Hematopoietic multipotent progenitor cell treated with erythropoietin and hydrocortisone succinate and interleukin-3 and kit ligand, for 6 days (in vitro differentiated cells): ENCODE measurements around the gene ZNF511.

Experiments
- DNase-seq: peaks from one replicate; pipeline ENCODE4 v3.0.0-alpha.2; 2015

Gene ZNF511

DNA sequence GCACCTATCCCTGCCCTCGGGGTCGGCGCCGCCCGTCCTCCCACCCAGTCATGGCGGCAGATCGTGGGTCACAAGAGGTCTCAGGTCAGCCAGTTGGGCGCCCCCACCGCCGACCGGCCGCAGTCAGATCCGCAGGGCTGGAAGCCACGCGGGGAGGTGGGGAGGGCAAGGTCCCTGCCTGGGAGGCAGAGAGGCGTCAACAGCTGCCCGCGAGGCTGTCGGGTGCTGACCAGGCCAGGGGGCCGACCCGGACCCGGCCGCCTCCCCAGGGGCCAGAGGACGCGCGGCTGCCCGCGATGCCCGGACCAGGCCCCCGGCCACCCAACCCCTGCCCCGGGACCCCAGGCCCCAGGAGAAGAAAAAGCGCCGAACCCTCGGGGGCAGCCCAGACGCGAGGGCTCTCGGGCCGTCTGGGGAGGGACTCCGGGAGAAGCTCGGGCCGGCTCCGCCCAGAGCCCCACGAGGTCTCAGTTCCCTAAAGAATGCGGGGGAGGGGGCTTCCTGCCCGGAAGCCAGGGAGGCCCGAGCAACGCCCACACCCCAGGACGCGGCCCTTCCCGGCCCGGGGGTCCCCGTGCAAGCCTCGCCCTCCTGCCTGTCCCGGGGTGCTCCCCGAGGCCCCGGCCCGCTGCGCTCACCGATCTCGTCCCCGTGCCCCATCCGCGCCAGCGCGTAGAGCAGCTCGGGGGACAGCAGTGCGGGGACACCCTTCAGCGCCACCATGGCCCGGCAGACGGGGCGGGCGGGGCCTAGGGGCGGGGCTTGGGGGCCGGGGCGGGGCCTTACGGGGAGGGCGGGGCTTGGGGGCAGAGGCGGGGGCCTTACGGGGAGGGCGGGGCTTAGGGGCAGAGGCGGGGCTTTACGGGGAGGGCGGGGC is 48.8 kb downstream of the ZNF511 start, which contains the start of gene FUOM:
Gene FUOM, minus strand, starts transcription at position 735 of the 877 bp plus-strand sequence. Its CDS starts 12 bp downstream, at position 723.
- DNase-seq, result peak; percentile 67

GRCh38 chr10:133358162-133358924 is 49.6 kb downstream of the ZNF511 start:
- DNase-seq, result no peak

DNA sequence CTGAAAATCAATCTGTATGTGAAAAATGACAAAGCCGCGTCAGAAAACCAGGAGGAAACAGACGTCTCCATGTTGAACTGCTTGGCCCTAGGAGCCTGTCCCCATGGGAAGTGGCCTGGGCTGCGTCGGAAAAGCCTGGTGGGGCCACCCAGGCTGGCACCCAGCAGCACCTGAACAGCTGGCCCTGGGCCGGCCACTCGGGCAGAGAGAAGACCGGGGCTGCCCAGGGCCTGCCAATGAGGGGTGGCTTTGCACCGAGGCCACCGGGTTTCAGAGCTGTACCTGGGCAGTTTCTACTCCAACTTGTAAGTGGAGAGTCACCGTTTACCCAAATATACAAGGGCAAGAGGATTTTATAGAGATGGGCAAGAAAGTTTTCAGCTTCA is 50.2 kb downstream of the ZNF511 start:
- no peak for DNase-seq

DNA sequence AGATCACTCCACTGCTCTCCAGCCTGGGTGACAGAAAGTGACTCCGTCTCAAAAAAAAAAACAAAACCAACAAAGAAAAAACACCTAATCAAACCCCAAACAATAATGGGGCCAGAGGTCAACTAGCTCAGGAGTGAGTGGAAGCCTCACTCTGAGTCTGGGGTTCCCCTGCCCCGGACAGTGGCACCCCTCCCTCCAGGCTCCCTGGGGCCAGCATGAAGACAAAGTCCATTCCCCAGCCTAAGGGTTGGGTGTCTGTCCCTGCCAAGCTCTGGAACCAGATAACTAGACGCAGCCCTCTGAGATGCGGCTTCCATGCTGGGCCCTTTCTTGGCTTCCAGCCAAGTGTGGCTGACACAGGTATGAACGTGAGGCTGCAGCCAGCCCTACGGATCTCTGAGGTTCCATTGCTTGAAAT is 50.8 kb downstream of the ZNF511 start:
- peak; percentile 73 for DNase-seq

DNA sequence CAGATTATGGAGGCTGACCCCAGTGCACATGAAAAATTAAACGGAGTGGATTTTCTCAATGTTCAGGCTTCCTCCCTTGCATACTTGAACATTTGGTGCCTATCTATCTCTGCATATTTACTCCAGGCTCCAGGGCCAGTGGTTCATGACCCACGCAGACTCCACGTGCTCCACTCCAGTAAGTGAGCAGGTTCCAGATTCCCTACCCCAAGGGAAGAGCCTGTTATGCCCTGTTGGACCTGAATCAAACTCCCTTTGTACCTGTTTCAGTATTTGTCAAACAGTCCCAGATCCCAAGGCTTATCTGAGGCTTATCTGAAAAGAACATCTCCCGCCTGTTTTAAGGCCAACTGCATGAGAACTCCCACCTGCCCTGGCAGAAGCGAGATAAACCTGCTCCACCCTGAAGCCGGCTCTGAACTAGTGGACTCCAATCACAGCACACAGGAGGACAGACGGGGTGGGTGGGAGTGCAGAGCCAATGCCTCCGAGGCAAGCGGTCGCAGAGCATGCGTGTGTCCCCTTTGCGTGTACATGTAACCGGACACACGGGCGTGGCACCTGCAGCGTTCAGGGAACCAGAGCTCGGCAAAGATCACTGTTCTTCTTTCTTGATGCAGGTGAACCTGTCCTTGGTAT is 51.4 kb downstream of the ZNF511 start:
- peak; percentile 49 for DNase-seq

- no peak for DNase-seq
These were observed 52.5 kb downstream of the ZNF511 start for GRCh38 chr10:133361227-133361626.

DNA sequence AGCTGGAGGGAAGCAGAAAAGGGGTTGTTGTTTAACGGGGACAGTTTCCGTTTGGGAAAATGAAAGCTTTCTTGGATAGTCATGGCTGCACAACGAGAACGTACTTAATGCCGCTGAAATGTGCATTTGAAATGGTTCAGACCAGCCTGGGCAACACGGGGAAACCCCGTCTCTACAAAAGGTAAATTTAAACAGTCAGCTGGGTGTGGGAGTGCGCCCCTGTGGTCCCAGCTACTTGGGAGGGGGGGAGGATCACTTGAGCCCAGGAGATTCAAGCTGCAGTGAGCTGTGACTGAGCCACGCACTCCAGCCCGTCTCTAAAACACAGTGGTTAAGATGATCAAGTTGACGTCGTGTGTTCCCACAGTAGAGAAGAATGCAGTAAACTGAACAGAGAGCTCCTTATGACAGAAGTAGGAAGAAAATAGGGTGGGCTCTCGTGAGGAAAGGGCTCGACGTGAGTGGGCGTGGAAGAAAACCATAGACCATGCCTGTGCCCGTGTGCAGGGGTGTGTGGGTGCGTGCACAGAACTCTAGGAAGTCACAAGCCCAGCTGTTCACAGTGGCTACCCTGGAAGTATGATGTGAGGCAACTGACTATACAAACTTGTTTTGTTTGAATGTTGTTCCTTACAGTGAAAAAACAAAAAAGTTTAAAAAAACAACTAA is 53.2 kb downstream of the ZNF511 start:
- DNase-seq, result no peak
